Ishikawa (cell line): ENCODE results near the gene SOS2.

Experiments used
- CEBPB ChIP-seq: IDR thresholded peaks from 2 replicates; pipeline ENCODE4 v1.6.1; 2012
- CREB1 ChIP-seq: IDR thresholded peaks from 2 replicates; pipeline ENCODE4 v1.6.1; 2012; ENCODE audit warnings: low read depth
- EGR1 ChIP-seq: IDR thresholded peaks from 2 replicates; pipeline ENCODE4 v1.6.1; 2012
- EP300 ChIP-seq: IDR thresholded peaks from 2 replicates; pipeline ENCODE4 v1.6.1; 2012; ENCODE audit warnings: borderline replicate concordance
- FOXM1 ChIP-seq: IDR thresholded peaks from 2 replicates; pipeline ENCODE4 v1.6.1; 2012; ENCODE audit warnings: low read depth, borderline replicate concordance
- MAX ChIP-seq: IDR thresholded peaks from 2 replicates; pipeline ENCODE4 v1.6.1; 2012
- NFIC ChIP-seq: IDR thresholded peaks from 2 replicates; pipeline ENCODE4 v1.6.1; 2012
- RAD21 ChIP-seq: IDR thresholded peaks from 2 replicates; pipeline ENCODE4 v1.6.1; 2012; ENCODE audit warnings: low read depth
- TAF1 ChIP-seq: IDR thresholded peaks from 2 replicates; pipeline ENCODE4 v1.6.1; 2012; ENCODE audit warnings: low read depth, mild to moderate bottlenecking
- TCF12 ChIP-seq: IDR thresholded peaks from 2 replicates; pipeline ENCODE4 v1.6.1; 2012; ENCODE audit warnings: low read depth
- TEAD4 ChIP-seq: IDR thresholded peaks from 2 replicates; pipeline ENCODE4 v1.6.1; 2012
- YY1 ChIP-seq: IDR thresholded peaks from 2 replicates; pipeline ENCODE4 v1.6.1; 2012; ENCODE audit warnings: low read depth
- ZBTB7A ChIP-seq: IDR thresholded peaks from 2 replicates; pipeline ENCODE4 v1.6.1; 2012; ENCODE audit warnings: low read depth
- TF ChIP-seq, protein P1 (sequence below): IDR thresholded peaks from 2 replicates; pipeline ENCODE4 v1.6.1; 2012
- TF ChIP-seq, protein P2 (sequence below): IDR thresholded peaks from 2 replicates; pipeline ENCODE4 v1.6.1; 2012; ENCODE audit warnings: low read depth, mild to moderate bottlenecking

Gene SOS2

GRCh38 chr14:50237427-50237826 is 6.0 kb upstream of the SOS2 start:
- no peak for TF ChIP-seq EP300
- TF ChIP-seq TEAD4, result no peak
- TF ChIP-seq CREB1, result no peak
- TF ChIP-seq TCF12, result no peak
- TF ChIP-seq ZBTB7A, result no peak
- TF ChIP-seq, protein P1, sequence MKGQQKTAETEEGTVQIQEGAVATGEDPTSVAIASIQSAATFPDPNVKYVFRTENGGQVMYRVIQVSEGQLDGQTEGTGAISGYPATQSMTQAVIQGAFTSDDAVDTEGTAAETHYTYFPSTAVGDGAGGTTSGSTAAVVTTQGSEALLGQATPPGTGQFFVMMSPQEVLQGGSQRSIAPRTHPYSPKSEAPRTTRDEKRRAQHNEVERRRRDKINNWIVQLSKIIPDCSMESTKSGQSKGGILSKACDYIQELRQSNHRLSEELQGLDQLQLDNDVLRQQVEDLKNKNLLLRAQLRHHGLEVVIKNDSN, result no peak
- TF ChIP-seq, protein P2, sequence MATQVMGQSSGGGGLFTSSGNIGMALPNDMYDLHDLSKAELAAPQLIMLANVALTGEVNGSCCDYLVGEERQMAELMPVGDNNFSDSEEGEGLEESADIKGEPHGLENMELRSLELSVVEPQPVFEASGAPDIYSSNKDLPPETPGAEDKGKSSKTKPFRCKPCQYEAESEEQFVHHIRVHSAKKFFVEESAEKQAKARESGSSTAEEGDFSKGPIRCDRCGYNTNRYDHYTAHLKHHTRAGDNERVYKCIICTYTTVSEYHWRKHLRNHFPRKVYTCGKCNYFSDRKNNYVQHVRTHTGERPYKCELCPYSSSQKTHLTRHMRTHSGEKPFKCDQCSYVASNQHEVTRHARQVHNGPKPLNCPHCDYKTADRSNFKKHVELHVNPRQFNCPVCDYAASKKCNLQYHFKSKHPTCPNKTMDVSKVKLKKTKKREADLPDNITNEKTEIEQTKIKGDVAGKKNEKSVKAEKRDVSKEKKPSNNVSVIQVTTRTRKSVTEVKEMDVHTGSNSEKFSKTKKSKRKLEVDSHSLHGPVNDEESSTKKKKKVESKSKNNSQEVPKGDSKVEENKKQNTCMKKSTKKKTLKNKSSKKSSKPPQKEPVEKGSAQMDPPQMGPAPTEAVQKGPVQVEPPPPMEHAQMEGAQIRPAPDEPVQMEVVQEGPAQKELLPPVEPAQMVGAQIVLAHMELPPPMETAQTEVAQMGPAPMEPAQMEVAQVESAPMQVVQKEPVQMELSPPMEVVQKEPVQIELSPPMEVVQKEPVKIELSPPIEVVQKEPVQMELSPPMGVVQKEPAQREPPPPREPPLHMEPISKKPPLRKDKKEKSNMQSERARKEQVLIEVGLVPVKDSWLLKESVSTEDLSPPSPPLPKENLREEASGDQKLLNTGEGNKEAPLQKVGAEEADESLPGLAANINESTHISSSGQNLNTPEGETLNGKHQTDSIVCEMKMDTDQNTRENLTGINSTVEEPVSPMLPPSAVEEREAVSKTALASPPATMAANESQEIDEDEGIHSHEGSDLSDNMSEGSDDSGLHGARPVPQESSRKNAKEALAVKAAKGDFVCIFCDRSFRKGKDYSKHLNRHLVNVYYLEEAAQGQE, result no peak
- no peak for TF ChIP-seq EGR1
- TF ChIP-seq TAF1, result no peak
- TF ChIP-seq FOXM1, result no peak
- TF ChIP-seq RAD21, result no peak
- TF ChIP-seq CEBPB, result no peak
- TF ChIP-seq YY1, result no peak

- TF ChIP-seq TCF12 (no peak), CREB1 (no peak), FOXM1 (no peak), MAX (no peak), CEBPB (no peak), RAD21 (no peak)
- TF ChIP-seq, protein P1, result no peak
- TF ChIP-seq, protein P2, result no peak
Observed at GRCh38 chr14:50233951-50234250, 2.5 kb upstream of the SOS2 start.

GRCh38 chr14:50233166-50233950 is 2.0 kb upstream of the SOS2 start:
- TF ChIP-seq NFIC, result no peak
- TF ChIP-seq ZBTB7A, result no peak
- no peak for TF ChIP-seq CREB1

- TF ChIP-seq EP300 (no peak), CREB1 (no peak), NFIC (no peak), RAD21 (no peak), MAX (no peak), TEAD4 (no peak), EGR1 (no peak), TCF12 (no peak), FOXM1 (no peak), CEBPB (no peak), YY1 (no peak)
- TF ChIP-seq, protein P1, result no peak
- TF ChIP-seq, protein P2, result no peak
Observed at GRCh38 chr14:50232276-50232642, 881 bp upstream of the SOS2 start.
